IMR-90 (cell line): ENCODE data around the gene TNRC18. TPM values are rescaled to one million over a fixed set of nuclear protein-coding genes. Genes with fewer than 3 reads are reported as not detected.
"Not testable (repeated sequence)": the region's sequence is repeated elsewhere in the genome, so short reads cannot be mapped to it uniquely, and the experiment has no call there.

Experiments
- ATAC-seq: fragments of 200-7000 bp; cut with Tn5 transposase; 2 replicates; pipeline ENCODE4 v1.9.1; 2020; ENCODE audit warnings: low read depth, mild to moderate bottlenecking, moderate library complexity
- BruUV-seq: library from RNA; stranded (reverse); fragments of 400-500 nt; replicated peaks from 2 replicates; lab custom pipeline; 2021; lab: Mats Ljungman, UMichigan
- CTCF ChIA-PET: fragments of 300-600 bp; formaldehyde crosslinking; extraction: SDS; loops from one replicate; lab custom pipeline; 2021; ENCODE audit warnings: antibody characterized with exemption; lab: Yijun Ruan, JAX
- POLR2A ChIA-PET: fragments of 300-600 bp; sonication (Branson Sonifier 250); formaldehyde crosslinking; loops from one replicate; lab custom pipeline; 2022; ENCODE audit warnings: antibody characterized with exemption; ENCODE audit not compliant: unreplicated experiment; lab: Charles Lee
- DNase-seq: peaks from one replicate; pipeline ENCODE4 v3.0.0; 2013
- H2AFZ ChIP-seq: replicated peaks from 2 replicates; pipeline ENCODE3; 2013; ENCODE audit warnings: low read length, mild to moderate bottlenecking; ENCODE audit not compliant: poor library complexity
- H2AK5ac ChIP-seq: 2 replicates; pipeline ENCODE4 v1.6.1; 2013; ENCODE audit warnings: low read depth, low read length, inconsistent platforms
- H2AK9ac ChIP-seq: replicated peaks from 2 replicates; pipeline ENCODE3; 2013; ENCODE audit warnings: mild to moderate bottlenecking, low read depth, low read length, moderate library complexity; ENCODE audit not compliant: poor library complexity
- H2BK120ac ChIP-seq: 2 replicates; pipeline ENCODE4 v1.6.1; 2013; ENCODE audit warnings: low read depth, low read length, inconsistent platforms
- H2BK15ac ChIP-seq: 3 replicates; pipeline ENCODE4 v1.6.1; 2013; ENCODE audit warnings: low read depth, low read length, inconsistent platforms
- H2BK20ac ChIP-seq: 2 replicates; pipeline ENCODE4 v1.6.1; 2013; ENCODE audit warnings: low read depth, mild to moderate bottlenecking, inconsistent platforms, low read length, moderate library complexity
- H2BK5ac ChIP-seq: 2 replicates; pipeline ENCODE4 v1.6.1; 2013; ENCODE audit warnings: mild to moderate bottlenecking, low read depth, low read length, inconsistent platforms; ENCODE audit not compliant: poor library complexity, severe bottlenecking
- H3K14ac ChIP-seq: replicated peaks from 2 replicates; pipeline ENCODE4 v1.6.1; 2013; ENCODE audit warnings: low read depth, low read length, inconsistent platforms
- H3K18ac ChIP-seq: 2 replicates; pipeline ENCODE4 v1.6.1; 2013; ENCODE audit warnings: low read depth, low read length, control low read depth
- H3K23ac ChIP-seq: 2 replicates; pipeline ENCODE4 v1.6.1; 2013; ENCODE audit warnings: low read depth, low read length, inconsistent platforms
- H3K27ac ChIP-seq: 2 replicates; pipeline ENCODE4 v1.5.1; 2013; ENCODE audit warnings: mild to moderate bottlenecking, control low read depth, low read length; ENCODE audit not compliant: insufficient read depth
- H3K27me3 ChIP-seq: 2 replicates; pipeline ENCODE4 v1.6.1; 2013; ENCODE audit warnings: low read length; ENCODE audit not compliant: control insufficient read depth, insufficient read depth
- H3K36me3 ChIP-seq: 2 replicates; pipeline ENCODE4 v1.6.1; 2013; ENCODE audit warnings: low read length, mixed read lengths; ENCODE audit not compliant: control insufficient read depth, insufficient read depth
- H3K4ac ChIP-seq: 2 replicates; pipeline ENCODE4 v1.6.1; 2013; ENCODE audit warnings: low read depth, low read length, inconsistent platforms
- H3K4me1 ChIP-seq: 2 replicates; pipeline ENCODE4 v1.6.1; 2013; ENCODE audit warnings: low read length, mixed read lengths; ENCODE audit not compliant: control insufficient read depth, insufficient read depth
- H3K4me2 ChIP-seq: 2 replicates; pipeline ENCODE4 v1.6.1; 2013; ENCODE audit warnings: low read depth, mild to moderate bottlenecking, control low read depth, low read length, moderate library complexity
- H3K4me3 ChIP-seq: 2 replicates; pipeline ENCODE4 v1.5.1; 2013; ENCODE audit warnings: low read depth, mild to moderate bottlenecking, control low read depth, low read length, moderate library complexity; ENCODE audit not compliant: insufficient read depth
- H3K56ac ChIP-seq: 2 replicates; pipeline ENCODE4 v1.6.1; 2013; ENCODE audit warnings: low read length, inconsistent platforms; ENCODE audit not compliant: insufficient read depth; ENCODE audit errors: extremely low read depth
- H3K79me1 ChIP-seq, 2 experiments: 2 replicates each; pipeline ENCODE4 v1.6.1; 2013; ENCODE audit warnings: low read length in 2 of 2, inconsistent platforms in 1 of 2, low read depth in 1 of 2
- H3K9ac ChIP-seq: 2 replicates; pipeline ENCODE4 v1.6.1; 2013; ENCODE audit warnings: low read depth, low read length, control low read depth
- H3K9me1 ChIP-seq: 2 replicates; pipeline ENCODE4 v1.6.1; 2013; ENCODE audit warnings: low read length, inconsistent platforms; ENCODE audit not compliant: insufficient read depth
- H3K9me3 ChIP-seq: 2 replicates; pipeline ENCODE4 v1.6.1; 2013; ENCODE audit warnings: low read length; ENCODE audit not compliant: control insufficient read depth, insufficient read depth
- H4K20me1 ChIP-seq: 2 replicates; pipeline ENCODE4 v1.6.1; 2013; ENCODE audit warnings: low read length, inconsistent platforms; ENCODE audit not compliant: insufficient read depth
- H4K5ac ChIP-seq: 2 replicates; pipeline ENCODE4 v1.6.1; 2013; ENCODE audit warnings: mild to moderate bottlenecking, low read depth, low read length, control low read depth
- H4K8ac ChIP-seq, 2 experiments: 2 replicates each; pipeline ENCODE4 v1.6.1; 2013; ENCODE audit warnings: low read depth in 2 of 2, low read length in 2 of 2, control low read depth in 1 of 2, inconsistent platforms in 1 of 2
- H4K91ac ChIP-seq: 2 replicates; pipeline ENCODE4 v1.6.1; 2013; ENCODE audit warnings: low read depth, low read length, inconsistent platforms; ENCODE audit not compliant: insufficient read depth
- MAZ ChIP-seq: IDR thresholded peaks from 2 replicates; pipeline ENCODE4 v1.6.1; 2012; ENCODE audit warnings: low read depth, mild to moderate bottlenecking, low read length, improper control_type of control experiment, moderate library complexity, borderline replicate concordance
- RFX5 ChIP-seq: IDR thresholded peaks from 2 replicates; pipeline ENCODE4 v1.8.0; 2012; ENCODE audit warnings: low read depth, mild to moderate bottlenecking, low read length, moderate library complexity
- WGBS, 2 experiments: methylation state at CpG; one replicate each; pipeline versions ENCODE4 v1.1.5 to v1.1.7; 2013; ENCODE audit warnings: missing lambda C conversion rate in 2 of 2; ENCODE audit not compliant: insufficient read length in 1 of 2; ENCODE audit errors: extremely low coverage in 2 of 2; 5-methylcytosine and 5-hydroxymethylcytosine counted together
- dilution Hi-C: fragments of 300-500 bp; cut with HindIII; formaldehyde crosslinking; loops from one replicate; pipeline ENCODE4 v1.14.3; 2018; ENCODE audit warnings: low sequenced_read_pairs; ENCODE audit not compliant: unreplicated experiment
- in situ Hi-C: fragments of 300-500 bp; cut with MboI; formaldehyde crosslinking; loops from 3 replicates; pipeline ENCODE4 v1.14.3; 2019; ENCODE audit warnings: low sequenced_read_pairs, inconsistent platforms, mixed read lengths
- intact Hi-C: fragments of 100-400 bp; cut with micrococcal nuclease; formaldehyde crosslinking; loops from 2 replicates; pipeline ENCODE4 v1.10.0; 2022
- polyA plus RNA-seq, 3 experiments: library from polyadenylated mRNA; depleted of rRNA; stranded (reverse); fragments of >200 nt; gene quantifications; 2 replicates each; pipeline ENCODE4 v1.2.3, GENCODE V29; 2012; ENCODE audit warnings: low replicate concordance in 1 of 3
- total RNA-seq: library from RNA; depleted of rRNA; stranded (reverse); fragments of >200 nt; gene quantifications from 2 replicates; pipeline ENCODE4 v1.2.3, GENCODE V29; 2012

Gene TNRC18
- total and polyA plus RNA-seq, 2 of the 4 experiments (the other 2 are of a cell fraction) = 4.7 to 29.6 TPM

GRCh38 chr7:5282543-5283316 lies 140.9 kb downstream of the TNRC18 start, which contains the start of gene SLC29A4:
SLC29A4 (plus strand) TSS chr7:5282943; CDS start chr7:5287817, 4,874 bp downstream.
- 0 out of 2 replicates have a peak, but pooled peaks cover 5% of the 10 kb centered on the region for H4K20me1 ChIP-seq
- peak within 1 kb of the TSS; percentile 40 for H3K4me3 ChIP-seq
- H3K4ac ChIP-seq = no peak within 1 kb of the TSS
- peak; percentile 16; the same call in 1 of the 2 replicates for TF ChIP-seq MAZ
- TF ChIP-seq RFX5 = no peak
- H3K79me1 ChIP-seq = no peaks in the 10 kb centered on the region
- H3K18ac ChIP-seq = peak within 1 kb of the TSS; percentile 16; the same call in 1 of the 2 replicates
- H3K9me1 ChIP-seq = no peaks in the 10 kb centered on the region
- CTCF ChIA-PET = no interaction called here
- no peaks in the 10 kb centered on the region for H3K9me3 ChIP-seq
- POLR2A ChIA-PET = no interaction called here
- 0% methylated on average over 23 of the region's 69 CpGs; no CpG with 5 or more reads in 1 of the 2 experiments for WGBS, 2 experiments
- in situ Hi-C loops = no loop called here
- no peak within 1 kb of the TSS for H2BK5ac ChIP-seq
- ATAC-seq (peak; percentile 90), DNase-seq (no peak)
- H4K91ac ChIP-seq = no peak within 1 kb of the TSS
- 0 out of 4 replicates have a peak within 1 kb of the TSS, but pooled peaks of 1 of the 2 experiments have one; percentile 9 for H4K8ac ChIP-seq
- no TSS peak for BruUV-seq
- no peak within 1 kb of the TSS; the same call in 2 of the 3 replicates for H2BK15ac ChIP-seq
- no peak within 1 kb of the TSS for H3K14ac ChIP-seq
- no peak within 1 kb of the TSS for H4K5ac ChIP-seq
- H3K56ac ChIP-seq = no peak within 1 kb of the TSS
- H3K27me3 ChIP-seq = peaks cover 3% of the 10 kb centered on the region
- H3K36me3 ChIP-seq = no peaks in the 10 kb centered on the region
- no peak within 1 kb of the TSS for H3K27ac ChIP-seq
- H2AK5ac ChIP-seq = no peak within 1 kb of the TSS
- dilution Hi-C loops = no loop called here
- no peaks in the 10 kb centered on the region for H3K4me1 ChIP-seq
- no peak within 1 kb of the TSS for H2AK9ac ChIP-seq
- peak within 1 kb of the TSS; percentile 67 for H2AFZ ChIP-seq
- no peak within 1 kb of the TSS for H3K9ac ChIP-seq
- H2BK120ac ChIP-seq = no peak within 1 kb of the TSS
- peak within 1 kb of the TSS; percentile 36; the same call in 1 of the 2 replicates for H3K4me2 ChIP-seq
- H2BK20ac ChIP-seq = no peak within 1 kb of the TSS
- no peak within 1 kb of the TSS for H3K23ac ChIP-seq
- intact Hi-C loops = no loop called here

GRCh38 chr7:5281598-5282500 lies 141.8 kb downstream of the TNRC18 start:
- H3K79me1 ChIP-seq, H2AK9ac ChIP-seq, H3K9me3 ChIP-seq, H2BK15ac ChIP-seq, H4K8ac ChIP-seq, H4K91ac ChIP-seq, H2BK5ac ChIP-seq, DNase-seq, H4K5ac ChIP-seq, H4K20me1 ChIP-seq, POLR2A ChIA-PET, H3K27me3 ChIP-seq, ATAC-seq, in situ Hi-C loops, H3K36me3 ChIP-seq, H3K14ac ChIP-seq, H3K18ac ChIP-seq, H3K27ac ChIP-seq, intact Hi-C loops, CTCF ChIA-PET, H3K9ac ChIP-seq, BruUV-seq, H3K4ac ChIP-seq, H2BK20ac ChIP-seq, H3K23ac ChIP-seq, dilution Hi-C loops, H3K4me3 ChIP-seq, H2AK5ac ChIP-seq, H3K4me1 ChIP-seq, H3K9me1 ChIP-seq, H2AFZ ChIP-seq, H3K4me2 ChIP-seq, H3K56ac ChIP-seq, H2BK120ac ChIP-seq: not testable (repeated sequence)
- no CpG with 5 or more reads among the region's 19 CpGs for WGBS, 2 experiments
